Activated T-cell treated with anti-CD3 and anti-CD28 coated beads, Interleukin-2, amount 50 U/mL, for 4 hours (primary cell): ENCODE measurements around the gene RNF103. TPM values are rescaled to one million over a fixed set of nuclear protein-coding genes. Genes with fewer than 3 reads are reported as not detected.
"Not testable (repeated sequence)": the region's sequence is repeated elsewhere in the genome, so short reads cannot be mapped to it uniquely, and the experiment has no call there.

ENCODE experiments used
- ATAC-seq, 2 donors: fragments of 200-7000 bp; cut with Tn5 transposase; one replicate each; pipeline ENCODE4 v1.10.0; 2021
- DNase-seq: peaks from one replicate; pipeline ENCODE4 v3.0.0-alpha.2; 2020
- H3K27me3 Mint-ChIP-seq: one replicate; pipeline ENCODE4 v1.8.0; 2021; ENCODE audit warnings: low read depth, mixed read lengths
- H3K36me3 Mint-ChIP-seq: one replicate; pipeline ENCODE4 v1.8.0; 2022; ENCODE audit warnings: mixed read lengths; ENCODE audit not compliant: insufficient read depth
- H3K4me1 Mint-ChIP-seq: one replicate; pipeline ENCODE4 v1.8.0; 2021; ENCODE audit warnings: low read depth, mixed read lengths
- H3K4me3 Mint-ChIP-seq: one replicate; pipeline ENCODE4 v1.8.0; 2021; ENCODE audit warnings: mild to moderate bottlenecking, moderate library complexity, mixed read lengths
- H3K9me3 Mint-ChIP-seq: one replicate; pipeline ENCODE4 v1.8.0; 2021; ENCODE audit warnings: mixed read lengths
- total RNA-seq, 3 donors: library from RNA; stranded (reverse); gene quantifications; one replicate each; pipeline ENCODE4 v1.2.1, GENCODE V29; 2021

The RNF103 gene
- total RNA-seq, 3 donors from 2014 or later, result 9.9 to 11.7 (median 11.7) TPM

DNA sequence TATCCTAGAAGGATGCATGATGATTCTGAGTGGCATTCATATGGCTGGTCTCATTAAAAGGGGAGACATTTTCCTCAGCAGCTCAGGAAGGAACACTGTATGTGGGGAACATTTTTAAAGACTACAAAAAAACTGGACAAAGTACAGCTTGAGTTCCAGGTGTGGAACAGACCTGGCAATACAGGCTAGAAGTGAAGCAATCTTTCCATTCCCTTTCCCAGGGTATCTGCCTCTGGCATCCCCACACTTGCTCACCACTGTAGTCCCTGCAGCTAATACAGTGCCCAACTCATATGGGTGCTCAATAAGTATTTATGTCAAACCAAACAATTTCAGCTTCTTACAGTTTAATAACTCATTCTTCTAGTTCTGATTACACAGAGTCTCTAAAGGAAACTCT is 8.1 kb downstream of the RNF103 start:
- H3K27me3 Mint-ChIP-seq, result no peaks in the 10 kb centered on the region
- H3K36me3 Mint-ChIP-seq, result peaks cover 44% of the 10 kb centered on the region
- H3K4me1 Mint-ChIP-seq, result peaks cover 46% of the 10 kb centered on the region
- ATAC-seq (no peak), DNase-seq (no peak)
- H3K9me3 Mint-ChIP-seq, result no peaks in the 10 kb centered on the region
- no peak overlapping the region for H3K4me3 Mint-ChIP-seq

DNA sequence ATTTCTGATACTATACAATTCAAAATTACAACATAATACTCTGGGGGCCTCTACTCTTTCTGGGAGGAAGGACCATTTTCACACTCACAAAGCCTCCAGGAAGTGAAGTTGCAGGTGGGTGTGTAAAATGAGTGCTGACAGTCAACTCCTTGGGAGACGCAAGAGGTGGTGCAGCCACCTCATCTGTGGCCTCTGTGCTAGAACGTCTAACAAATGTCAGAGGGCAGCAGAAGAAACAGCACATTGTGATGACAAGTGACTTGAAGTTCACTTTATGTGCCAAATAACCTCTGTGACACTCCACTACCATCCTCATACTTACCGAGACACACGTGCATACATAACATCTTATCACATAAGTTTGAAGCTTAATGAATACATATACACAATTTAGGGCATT is 10.2 kb downstream of the RNF103 start:
- H3K36me3 Mint-ChIP-seq, result peaks cover 36% of the 10 kb centered on the region
- H3K27me3 Mint-ChIP-seq, result no peaks in the 10 kb centered on the region
- H3K9me3 Mint-ChIP-seq, result no peaks in the 10 kb centered on the region
- ATAC-seq, result no peak
- H3K4me3 Mint-ChIP-seq, result no peak overlapping the region
- DNase-seq, result no peak
- H3K4me1 Mint-ChIP-seq, result peaks cover 30% of the 10 kb centered on the region

- Mint-ChIP-seq H3K27me3 (no peaks in the 10 kb centered on the region), H3K9me3 (no peaks in the 10 kb centered on the region), H3K4me3 (no peak overlapping the region), H3K36me3 (peaks cover 27% of the 10 kb centered on the region), H3K4me1 (peaks cover 18% of the 10 kb centered on the region)
- ATAC-seq (peak in 1 of 2 donors; percentile 18), DNase-seq (no peak)
Measured at GRCh38 chr2:86610871-86611270, 12.8 kb downstream of the RNF103 start.

- Mint-ChIP-seq H3K36me3 (peaks cover 37% of the 10 kb centered on the region), H3K4me3 (no peak overlapping the region), H3K9me3 (no peaks in the 10 kb centered on the region), H3K27me3 (no peaks in the 10 kb centered on the region), H3K4me1 (peaks cover 16% of the 10 kb centered on the region)
- DNase-seq (no peak), ATAC-seq (no peak)
Measured at GRCh38 chr2:86608832-86609410, 14.7 kb downstream of the RNF103 start.

GRCh38 chr2:86603905-86604304 is 19.8 kb downstream of the RNF103 start:
- H3K4me3 Mint-ChIP-seq, result no peak overlapping the region
- H3K36me3 Mint-ChIP-seq, result peaks cover 31% of the 10 kb centered on the region
- ATAC-seq (no peak), DNase-seq (no peak)
- no peaks in the 10 kb centered on the region for H3K9me3 Mint-ChIP-seq
- H3K4me1 Mint-ChIP-seq, result peaks cover 4% of the 10 kb centered on the region
- H3K27me3 Mint-ChIP-seq, result no peaks in the 10 kb centered on the region

DNA sequence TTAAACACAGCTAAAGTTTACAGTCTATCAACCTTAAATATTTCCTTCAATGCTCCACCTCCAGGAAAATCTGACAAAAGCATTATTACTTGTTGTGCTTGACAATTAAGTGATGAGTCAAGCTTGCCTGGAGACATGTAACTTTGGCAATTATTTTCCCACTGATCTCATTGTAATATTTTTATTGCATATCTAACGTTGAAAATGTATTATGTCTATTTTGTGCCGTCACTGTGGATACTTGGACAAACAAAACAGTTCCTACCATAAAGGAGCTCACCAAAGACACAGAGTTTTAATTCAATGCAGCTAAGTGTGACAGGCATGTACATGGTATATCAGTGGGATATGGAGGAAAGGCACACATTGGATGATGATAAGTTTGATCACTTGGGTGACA is 24.7 kb downstream of the RNF103 start:
- H3K36me3 Mint-ChIP-seq, result peaks cover 9% of the 10 kb centered on the region
- H3K27me3 Mint-ChIP-seq, result peaks cover 7% of the 10 kb centered on the region
- no peak for DNase-seq
- no peak for ATAC-seq
- no peaks in the 10 kb centered on the region for H3K9me3 Mint-ChIP-seq
- no peak overlapping the region for H3K4me3 Mint-ChIP-seq
- H3K4me1 Mint-ChIP-seq, result no peaks in the 10 kb centered on the region

DNA sequence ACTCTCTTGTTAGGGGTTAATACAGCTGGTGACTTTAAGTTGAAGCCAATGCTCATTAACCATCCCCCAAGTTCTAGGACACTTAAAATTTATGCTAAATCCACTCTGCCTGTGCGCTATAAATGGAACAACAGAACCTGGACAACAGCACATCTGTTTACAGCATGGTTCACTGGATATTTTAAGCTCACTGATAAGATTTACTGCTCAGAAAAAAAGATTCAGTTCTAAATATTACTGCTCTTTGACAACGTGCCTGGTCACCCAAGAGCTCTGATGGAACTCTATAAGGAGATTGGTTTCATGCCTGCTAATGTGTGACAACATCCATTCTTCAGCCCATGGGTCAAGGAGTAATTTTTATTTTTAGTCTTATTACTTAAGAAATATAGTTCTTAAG is 27.5 kb downstream of the RNF103 start:
- H3K36me3 Mint-ChIP-seq, result no peaks in the 10 kb centered on the region
- H3K4me3 Mint-ChIP-seq, result no peak overlapping the region
- H3K9me3 Mint-ChIP-seq, result no peaks in the 10 kb centered on the region
- peaks cover 8% of the 10 kb centered on the region for H3K27me3 Mint-ChIP-seq
- ATAC-seq (no peak), DNase-seq (no peak)
- H3K4me1 Mint-ChIP-seq, result no peaks in the 10 kb centered on the region

DNA sequence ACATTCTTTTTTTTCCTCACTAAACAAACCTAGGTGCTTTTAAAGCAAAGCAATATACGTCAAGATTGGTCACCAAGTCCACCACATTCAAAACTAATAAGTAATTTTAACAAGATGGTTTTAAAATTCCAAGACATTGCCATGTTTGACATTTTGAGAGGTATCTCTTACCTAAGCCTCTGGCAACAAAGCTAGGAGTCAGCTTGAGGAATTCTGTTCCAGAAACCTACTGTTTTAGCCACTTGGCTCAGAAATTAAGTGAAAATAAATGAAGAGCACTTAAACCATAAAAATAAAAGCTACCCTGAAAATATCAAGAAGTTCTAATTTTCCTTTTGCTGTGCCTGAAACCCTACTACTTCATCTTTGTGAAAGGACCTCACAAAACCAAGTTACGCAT is 30.4 kb downstream of the RNF103 start:
- no peak overlapping the region for H3K4me3 Mint-ChIP-seq
- H3K9me3 Mint-ChIP-seq, result peaks cover 4% of the 10 kb centered on the region
- no peaks in the 10 kb centered on the region for H3K36me3 Mint-ChIP-seq
- H3K4me1 Mint-ChIP-seq, result no peaks in the 10 kb centered on the region
- no peak for ATAC-seq
- no peak for DNase-seq
- H3K27me3 Mint-ChIP-seq, result peaks cover 10% of the 10 kb centered on the region

- Mint-ChIP-seq H3K4me3 (no peak overlapping the region), H3K36me3 (no peaks in the 10 kb centered on the region), H3K9me3 (peaks cover 4% of the 10 kb centered on the region), H3K27me3 (peaks cover 10% of the 10 kb centered on the region), H3K4me1 (no peaks in the 10 kb centered on the region)
- DNase-seq (no peak), ATAC-seq (no peak)
Measured at GRCh38 chr2:86592547-86593230, 31.0 kb downstream of the RNF103 start.

DNA sequence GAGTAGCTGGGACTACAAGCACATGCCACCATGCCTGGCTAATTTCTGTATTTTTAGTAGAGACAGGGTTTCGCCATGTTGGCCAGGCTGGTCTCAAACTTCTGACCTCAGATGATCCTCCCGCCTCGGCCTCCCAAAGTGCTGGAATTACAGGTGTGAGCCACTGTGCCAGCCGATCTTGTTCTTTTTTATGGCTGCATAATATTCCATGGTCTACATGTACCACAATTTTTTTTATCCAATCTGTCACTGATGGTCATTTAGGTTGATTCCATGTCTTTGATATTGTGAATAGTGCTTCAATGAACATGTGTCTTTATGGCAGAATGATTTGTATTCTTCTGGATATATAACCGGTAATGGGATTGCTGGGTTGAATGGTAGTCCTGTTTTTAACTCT is 34.0 kb downstream of the RNF103 start:
- not testable (repeated sequence) for ATAC-seq, H3K27me3 Mint-ChIP-seq, H3K4me3 Mint-ChIP-seq, H3K36me3 Mint-ChIP-seq, DNase-seq, H3K9me3 Mint-ChIP-seq
- peaks cover 12% of the 10 kb centered on the region for H3K4me1 Mint-ChIP-seq

- no peak overlapping the region for H3K4me3 Mint-ChIP-seq
- ATAC-seq (peak; percentile 80 to 86), DNase-seq (no peak)
- no peaks in the 10 kb centered on the region for H3K27me3 Mint-ChIP-seq
- peaks cover 22% of the 10 kb centered on the region for H3K4me1 Mint-ChIP-seq
- no peaks in the 10 kb centered on the region for H3K36me3 Mint-ChIP-seq
- H3K9me3 Mint-ChIP-seq, result peaks cover 6% of the 10 kb centered on the region
Measured at GRCh38 chr2:86584151-86584913, 39.3 kb downstream of the RNF103 start.

DNA sequence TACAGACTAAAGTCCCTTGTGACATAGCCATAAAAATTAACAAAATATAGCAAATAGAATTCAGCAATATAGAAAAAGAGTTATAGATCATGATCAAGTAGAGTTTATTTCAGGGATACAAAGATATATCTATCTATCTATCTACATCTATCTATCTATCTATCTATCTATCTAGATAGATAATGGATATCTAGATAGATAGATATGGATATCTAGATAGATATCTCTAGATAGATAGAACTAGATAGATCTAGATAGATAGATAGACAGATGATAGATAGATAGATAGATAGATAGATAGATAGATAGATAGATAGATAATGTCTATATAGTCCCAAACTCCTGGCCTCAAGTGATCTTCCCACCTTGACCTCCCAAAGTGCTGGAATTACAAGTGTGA is 43.1 kb downstream of the RNF103 start:
- ATAC-seq (no peak), DNase-seq (no peak)
- no peaks in the 10 kb centered on the region for H3K36me3 Mint-ChIP-seq

GRCh38 chr2:86577817-86578456 is 45.7 kb downstream of the RNF103 start:
- DNase-seq, result no peak
- H3K9me3 Mint-ChIP-seq, result peaks cover 15% of the 10 kb centered on the region
- no peak for ATAC-seq
- H3K4me3 Mint-ChIP-seq, result no peak overlapping the region
- H3K27me3 Mint-ChIP-seq, result no peaks in the 10 kb centered on the region
- no peaks in the 10 kb centered on the region for H3K4me1 Mint-ChIP-seq
- H3K36me3 Mint-ChIP-seq, result no peaks in the 10 kb centered on the region

More for the DNA sequence above, 43.1 kb downstream of the RNF103 start:
- Mint-ChIP-seq H3K4me1 (peaks cover 19% of the 10 kb centered on the region), H3K27me3 (no peaks in the 10 kb centered on the region), H3K9me3 (peaks cover 15% of the 10 kb centered on the region), H3K4me3 (no peak overlapping the region)

DNA sequence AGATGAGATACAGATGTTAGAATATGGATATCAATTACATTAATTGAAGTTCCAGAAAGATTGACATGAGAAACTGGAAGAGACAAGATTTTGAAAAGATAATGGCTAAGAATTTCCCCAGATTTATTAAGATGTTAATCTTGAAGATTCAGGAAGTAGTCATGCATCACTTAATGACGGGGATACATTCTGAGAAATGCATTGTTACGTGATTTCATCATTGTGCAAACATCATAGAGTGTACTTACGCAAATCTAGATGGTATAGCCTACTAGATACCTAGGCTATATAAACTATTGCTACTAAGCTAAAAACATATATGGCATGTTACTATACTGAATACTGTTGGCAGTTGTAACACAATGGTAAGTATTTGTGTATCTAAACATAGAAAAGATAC is 53.6 kb downstream of the RNF103 start:
- Mint-ChIP-seq H3K4me1 (no peaks in the 10 kb centered on the region), H3K4me3 (no peak overlapping the region), H3K27me3 (no peaks in the 10 kb centered on the region), H3K9me3 (no peaks in the 10 kb centered on the region), H3K36me3 (no peaks in the 10 kb centered on the region)
- DNase-seq, result no peak
- no peak for ATAC-seq
